Activated naive CD8-positive, alpha-beta T cell (primary cell): Measurements from ENCODE around the gene CFAP20.
"Not testable (repeated sequence)": the region's sequence is repeated elsewhere in the genome, so short reads cannot be mapped to it uniquely, and the experiment has no call there.

Experiments used
- H3K27ac Mint-ChIP-seq: one replicate; pipeline ENCODE4 v1.8.0; 2021; ENCODE audit warnings: mixed read lengths
- H3K27me3 Mint-ChIP-seq: one replicate; pipeline ENCODE4 v1.8.0; 2021; ENCODE audit warnings: mixed read lengths
- H3K36me3 Mint-ChIP-seq: one replicate; pipeline ENCODE4 v1.8.0; 2021; ENCODE audit warnings: mixed read lengths
- H3K4me1 Mint-ChIP-seq: one replicate; pipeline ENCODE4 v1.8.0; 2021; ENCODE audit warnings: low read depth, mixed read lengths
- H3K4me3 Mint-ChIP-seq: one replicate; pipeline ENCODE4 v1.8.0; 2021; ENCODE audit warnings: mild to moderate bottlenecking, mixed read lengths
- H3K9me3 Mint-ChIP-seq: one replicate; pipeline ENCODE4 v1.8.0; 2021; ENCODE audit warnings: low read depth, mixed read lengths

Gene CFAP20

DNA sequence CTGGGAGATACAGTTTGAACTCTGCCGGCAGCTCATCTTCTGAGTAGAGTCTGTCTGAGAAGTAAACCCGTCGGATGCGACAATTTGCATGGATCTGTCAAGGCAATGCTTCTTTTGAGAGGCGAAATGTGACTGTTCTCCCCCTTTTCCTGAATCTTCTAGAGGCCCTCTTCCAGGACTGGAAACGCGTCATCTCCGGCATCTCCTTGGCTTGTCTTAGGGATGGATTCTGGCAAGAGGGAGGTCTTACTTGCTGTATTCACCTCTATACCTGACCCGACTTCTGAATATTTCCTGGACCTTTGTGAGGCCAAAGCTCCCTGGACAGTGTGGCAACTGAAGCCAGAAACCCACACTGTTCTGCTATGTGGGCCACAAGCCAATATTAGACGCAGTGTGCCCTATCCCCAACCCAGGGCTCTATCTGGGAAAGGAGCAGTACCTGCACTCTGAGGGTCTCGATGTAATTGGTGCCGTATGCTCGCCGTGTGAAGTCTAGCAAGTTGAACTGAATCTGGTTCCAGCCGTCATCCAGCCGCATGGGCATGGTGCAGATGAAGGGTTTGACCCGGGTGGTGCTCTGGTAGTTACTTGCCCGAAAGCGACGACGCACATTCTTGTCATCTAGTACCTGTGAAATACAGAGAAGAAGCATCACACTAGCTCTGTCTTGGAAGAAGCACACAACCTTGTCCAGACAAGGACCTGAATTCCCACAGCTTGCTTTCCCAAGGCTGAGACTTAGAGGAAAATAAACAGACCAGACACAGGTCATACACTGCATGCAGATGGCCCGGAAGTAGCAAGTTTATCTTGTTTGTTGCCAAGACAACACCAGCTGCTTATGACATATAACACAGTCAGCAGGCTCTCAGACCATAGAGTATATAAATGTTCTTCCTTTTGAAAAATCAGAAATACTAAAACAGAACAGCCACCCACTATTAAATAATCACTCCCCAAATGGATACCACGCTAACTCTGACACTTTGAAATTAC, 14.1 kb downstream of the CFAP20 start:
- no peaks in the 10 kb centered on the region for H3K27me3 Mint-ChIP-seq
- H3K27ac Mint-ChIP-seq, result no peak overlapping the region
- H3K4me1 Mint-ChIP-seq, result peaks cover 11% of the 10 kb centered on the region
- H3K4me3 Mint-ChIP-seq, result no peak overlapping the region
- H3K9me3 Mint-ChIP-seq, result no peaks in the 10 kb centered on the region
- H3K36me3 Mint-ChIP-seq, result peaks cover 12% of the 10 kb centered on the region

DNA sequence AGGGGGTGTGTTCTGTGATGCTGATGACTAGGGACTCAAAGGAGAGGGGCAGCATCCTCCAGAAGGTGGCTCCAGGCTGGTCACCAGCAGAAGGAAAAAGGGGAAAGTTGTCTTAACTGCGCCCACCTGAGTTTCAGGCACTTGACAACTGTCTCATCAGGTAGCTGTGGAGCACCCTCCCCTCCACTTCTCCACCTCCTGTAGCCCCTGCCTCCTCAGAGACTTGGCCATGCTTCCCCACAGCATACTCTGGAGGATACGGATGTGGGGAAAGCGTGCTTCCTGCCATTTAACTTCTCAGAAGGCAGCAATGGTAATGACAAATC, 17.9 kb downstream of the CFAP20 start:
- no peaks in the 10 kb centered on the region for H3K4me1 Mint-ChIP-seq
- H3K36me3 Mint-ChIP-seq, result peaks cover 6% of the 10 kb centered on the region
- H3K4me3 Mint-ChIP-seq, result no peak overlapping the region
- H3K27me3 Mint-ChIP-seq, result no peaks in the 10 kb centered on the region
- H3K27ac Mint-ChIP-seq, result no peak overlapping the region
- H3K9me3 Mint-ChIP-seq, result no peaks in the 10 kb centered on the region

DNA sequence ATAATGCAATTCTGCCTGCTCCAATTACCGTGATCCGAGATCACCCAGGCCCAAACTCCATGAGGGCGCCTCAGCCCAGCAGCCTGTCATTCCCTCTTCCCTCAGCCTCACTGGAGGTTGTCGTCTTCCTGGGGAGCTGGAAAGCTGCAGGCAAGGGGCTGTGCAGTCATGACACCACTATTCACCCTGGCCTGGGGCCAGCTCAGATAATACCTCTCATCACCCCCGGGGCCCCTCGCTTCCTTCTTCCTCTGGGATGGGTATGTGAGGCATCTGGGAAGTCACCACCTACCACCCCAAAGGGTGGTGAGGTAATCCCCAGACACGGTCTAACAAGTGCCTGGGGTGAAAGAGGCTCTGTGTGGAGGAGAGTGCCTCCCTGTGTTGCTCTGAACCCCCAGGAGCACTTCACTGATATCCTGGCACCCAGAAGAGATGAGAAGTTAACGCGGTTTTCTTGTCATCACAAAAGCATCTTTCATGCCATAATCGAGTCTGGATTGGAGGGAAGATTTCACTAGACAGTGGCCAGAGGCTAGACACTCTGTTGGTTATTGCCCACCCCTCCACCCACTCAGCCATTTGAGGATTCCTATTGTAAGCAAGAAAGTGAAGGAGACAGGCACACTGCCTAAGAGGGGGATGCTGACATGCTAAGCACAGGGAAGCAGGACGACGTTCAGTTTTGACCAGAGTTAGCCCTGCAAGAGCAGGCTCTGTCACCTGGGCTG, 18.4 kb downstream of the CFAP20 start:
- Mint-ChIP-seq H3K36me3 (peaks cover 6% of the 10 kb centered on the region), H3K27ac (no peak overlapping the region), H3K9me3 (no peaks in the 10 kb centered on the region), H3K4me3 (no peak overlapping the region), H3K4me1 (no peaks in the 10 kb centered on the region), H3K27me3 (no peaks in the 10 kb centered on the region)

DNA sequence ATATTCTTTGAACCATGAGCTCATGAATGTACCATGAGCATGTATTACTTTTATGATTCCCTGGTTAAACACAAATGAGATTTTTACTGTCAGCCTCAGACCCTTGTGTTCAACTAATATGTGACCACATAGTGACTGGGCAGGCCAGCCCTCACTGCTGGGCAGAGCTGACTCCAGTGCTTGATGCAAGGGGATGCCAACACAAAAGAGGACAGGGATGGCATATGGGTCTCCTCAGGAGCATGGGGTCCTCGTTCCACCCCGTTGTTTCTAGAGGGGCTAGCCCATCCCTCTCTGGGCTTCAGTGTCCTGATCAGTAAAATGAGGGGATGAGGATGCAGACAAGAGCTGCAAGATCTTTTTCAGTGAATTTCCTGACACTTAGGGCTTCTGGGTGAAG, 19.3 kb downstream of the CFAP20 start:
- H3K27me3 Mint-ChIP-seq, result no peaks in the 10 kb centered on the region
- no peak overlapping the region for H3K4me3 Mint-ChIP-seq
- no peaks in the 10 kb centered on the region for H3K4me1 Mint-ChIP-seq
- H3K9me3 Mint-ChIP-seq, result no peaks in the 10 kb centered on the region
- H3K27ac Mint-ChIP-seq, result no peak overlapping the region
- H3K36me3 Mint-ChIP-seq, result peaks cover 6% of the 10 kb centered on the region

DNA sequence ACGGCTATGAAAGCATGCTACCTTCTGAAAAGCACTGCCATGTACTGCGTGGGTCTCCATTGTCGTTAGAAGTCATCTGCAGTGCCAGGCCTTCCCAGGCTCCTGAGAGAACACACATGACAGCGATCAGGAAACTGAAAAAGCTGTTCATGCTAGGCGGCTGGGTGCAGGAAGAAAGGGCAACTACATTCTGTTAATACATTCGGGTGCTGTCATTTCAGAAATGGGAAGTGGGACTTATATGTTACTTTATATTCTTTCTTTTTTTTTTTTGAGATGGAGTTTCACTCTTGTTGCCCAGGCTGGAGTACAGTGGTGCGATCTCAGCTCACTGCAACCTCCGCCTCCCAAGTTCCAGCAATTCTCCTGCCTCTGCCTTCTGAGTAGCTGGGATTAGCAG, 19.9 kb downstream of the CFAP20 start:
- Mint-ChIP-seq H3K9me3 (no peaks in the 10 kb centered on the region), H3K36me3 (peaks cover 6% of the 10 kb centered on the region), H3K27me3 (no peaks in the 10 kb centered on the region), H3K27ac (no peak overlapping the region), H3K4me3 (no peak overlapping the region), H3K4me1 (no peaks in the 10 kb centered on the region)

DNA sequence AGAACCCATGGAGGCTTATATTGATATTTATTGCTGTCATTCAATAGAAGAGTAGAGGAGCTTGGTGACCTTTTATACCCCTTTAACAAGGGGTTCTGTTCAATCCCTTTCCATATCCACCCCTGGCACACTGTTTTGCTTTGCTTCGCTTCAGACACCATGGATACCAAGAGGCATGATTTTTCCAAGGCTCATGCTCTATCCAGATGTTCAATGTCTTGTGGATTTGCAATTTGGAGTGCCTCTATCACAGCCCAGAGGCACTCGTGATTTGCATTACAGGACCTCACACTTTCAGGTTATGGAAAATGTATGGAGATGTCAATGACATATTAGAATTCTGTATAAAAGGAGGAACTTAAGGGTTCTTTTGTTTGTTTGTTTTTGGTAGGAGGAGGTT, 21.5 kb downstream of the CFAP20 start:
- Mint-ChIP-seq H3K36me3 (peaks cover 2% of the 10 kb centered on the region), H3K9me3 (no peaks in the 10 kb centered on the region), H3K27ac (no peak overlapping the region), H3K27me3 (no peaks in the 10 kb centered on the region), H3K4me3 (no peak overlapping the region), H3K4me1 (no peaks in the 10 kb centered on the region)

DNA sequence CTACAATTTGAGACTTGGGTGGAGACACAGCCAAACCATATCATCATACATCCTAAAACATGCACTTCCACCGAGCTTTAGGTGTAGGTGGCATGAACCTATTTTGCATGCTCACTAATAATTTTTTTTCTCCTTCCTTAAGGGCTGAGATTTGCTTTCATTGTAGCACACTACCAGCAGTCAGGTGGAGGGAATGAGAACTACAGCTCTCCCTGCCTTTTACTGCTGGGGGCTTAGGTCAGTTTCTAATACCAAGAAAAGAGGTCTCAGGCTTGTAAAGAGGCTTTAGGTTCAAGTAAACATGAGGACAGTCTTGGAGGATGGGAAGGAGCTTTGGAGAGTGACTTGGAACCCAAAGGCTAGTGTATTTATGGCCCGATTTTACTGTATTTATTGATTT, 22.0 kb downstream of the CFAP20 start:
- Mint-ChIP-seq H3K9me3 (no peaks in the 10 kb centered on the region), H3K4me3 (no peak overlapping the region), H3K4me1 (no peaks in the 10 kb centered on the region), H3K36me3 (peaks cover 2% of the 10 kb centered on the region), H3K27ac (no peak overlapping the region), H3K27me3 (no peaks in the 10 kb centered on the region)

DNA sequence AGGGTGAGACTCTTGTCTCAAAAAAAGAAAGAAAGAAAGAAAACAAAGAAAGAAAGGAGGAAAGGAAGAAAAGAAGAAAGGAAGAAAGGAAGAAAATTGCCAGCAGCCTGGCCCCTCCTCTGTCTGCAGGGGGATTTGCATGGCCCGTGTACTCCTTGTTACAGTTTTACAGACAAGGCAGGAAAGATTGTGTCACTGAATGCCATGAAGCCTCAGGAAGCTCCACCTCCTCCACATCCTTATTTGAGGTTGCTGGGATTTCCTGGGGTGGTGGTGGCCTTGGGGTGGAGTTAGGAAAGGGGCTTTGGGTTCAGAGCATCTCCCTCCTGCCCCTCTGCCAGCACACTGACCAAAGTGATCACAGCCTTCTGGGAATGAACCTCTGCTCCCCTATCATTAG, 23.6 kb downstream of the CFAP20 start:
- Mint-ChIP-seq H3K4me1 (peaks cover 3% of the 10 kb centered on the region), H3K4me3 (no peak overlapping the region), H3K36me3 (no peaks in the 10 kb centered on the region), H3K9me3 (no peaks in the 10 kb centered on the region), H3K27me3 (no peaks in the 10 kb centered on the region), H3K27ac (no peak overlapping the region)

DNA sequence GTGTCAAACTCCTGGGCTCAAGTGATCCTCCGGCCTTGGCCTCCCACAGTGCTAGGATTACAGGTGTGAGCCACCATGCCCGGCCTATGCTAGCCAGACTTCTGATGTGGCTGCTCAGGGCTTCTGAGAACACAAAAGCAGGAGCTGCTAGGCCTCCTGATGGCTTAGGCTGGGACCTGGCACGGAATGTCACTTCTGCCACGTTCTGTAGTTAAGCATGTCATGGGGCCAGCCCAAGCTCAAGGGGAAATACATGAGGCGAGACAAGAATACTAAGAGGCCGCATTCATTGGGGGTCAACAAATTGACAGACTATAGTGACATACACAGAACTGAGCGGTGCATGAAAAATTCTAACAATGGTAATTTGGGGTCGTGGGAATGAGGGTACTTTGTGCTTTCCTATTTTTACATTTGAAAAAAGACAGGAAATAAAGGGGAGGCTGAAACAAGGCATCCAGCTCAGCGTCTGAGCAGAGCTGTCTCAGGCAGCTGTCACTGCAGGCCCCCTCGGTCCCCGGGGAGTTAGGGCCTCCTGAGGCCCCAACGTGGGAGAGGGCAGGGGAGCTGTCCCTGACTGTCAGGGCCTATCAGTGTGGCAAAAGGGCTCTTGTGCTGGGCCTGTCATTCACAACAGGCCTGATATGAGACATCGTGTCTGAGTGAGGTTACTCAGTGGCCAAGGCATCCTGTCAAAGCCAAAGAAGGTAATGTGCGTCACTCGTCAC, 26.4 kb downstream of the CFAP20 start:
- Mint-ChIP-seq H3K36me3 (no peaks in the 10 kb centered on the region), H3K9me3 (no peaks in the 10 kb centered on the region), H3K4me1 (peaks cover 3% of the 10 kb centered on the region), H3K4me3 (no peak overlapping the region), H3K27ac (no peak overlapping the region), H3K27me3 (no peaks in the 10 kb centered on the region)

DNA sequence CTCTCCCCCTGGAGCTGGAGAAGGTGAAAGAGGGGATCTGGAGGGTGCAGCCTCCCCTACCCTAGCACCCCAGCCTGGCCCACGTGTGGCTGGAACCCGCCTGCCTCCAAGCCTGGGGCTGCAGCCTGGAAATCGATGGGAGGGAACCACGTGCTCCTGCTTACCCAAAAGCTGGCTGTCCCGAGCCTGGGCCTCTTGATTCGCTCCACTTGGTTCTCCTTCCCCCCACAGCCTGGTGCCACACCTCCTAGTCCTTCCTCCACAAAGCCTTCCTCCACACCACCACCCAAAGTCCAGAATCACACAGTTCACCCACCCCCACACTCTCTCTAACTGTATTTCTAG, 29.3 kb downstream of the CFAP20 start:
- no peaks in the 10 kb centered on the region for H3K9me3 Mint-ChIP-seq
- H3K27me3 Mint-ChIP-seq, result no peaks in the 10 kb centered on the region
- peaks cover 5% of the 10 kb centered on the region for H3K4me1 Mint-ChIP-seq
- no peak overlapping the region for H3K4me3 Mint-ChIP-seq
- no peak overlapping the region for H3K27ac Mint-ChIP-seq
- no peaks in the 10 kb centered on the region for H3K36me3 Mint-ChIP-seq

DNA sequence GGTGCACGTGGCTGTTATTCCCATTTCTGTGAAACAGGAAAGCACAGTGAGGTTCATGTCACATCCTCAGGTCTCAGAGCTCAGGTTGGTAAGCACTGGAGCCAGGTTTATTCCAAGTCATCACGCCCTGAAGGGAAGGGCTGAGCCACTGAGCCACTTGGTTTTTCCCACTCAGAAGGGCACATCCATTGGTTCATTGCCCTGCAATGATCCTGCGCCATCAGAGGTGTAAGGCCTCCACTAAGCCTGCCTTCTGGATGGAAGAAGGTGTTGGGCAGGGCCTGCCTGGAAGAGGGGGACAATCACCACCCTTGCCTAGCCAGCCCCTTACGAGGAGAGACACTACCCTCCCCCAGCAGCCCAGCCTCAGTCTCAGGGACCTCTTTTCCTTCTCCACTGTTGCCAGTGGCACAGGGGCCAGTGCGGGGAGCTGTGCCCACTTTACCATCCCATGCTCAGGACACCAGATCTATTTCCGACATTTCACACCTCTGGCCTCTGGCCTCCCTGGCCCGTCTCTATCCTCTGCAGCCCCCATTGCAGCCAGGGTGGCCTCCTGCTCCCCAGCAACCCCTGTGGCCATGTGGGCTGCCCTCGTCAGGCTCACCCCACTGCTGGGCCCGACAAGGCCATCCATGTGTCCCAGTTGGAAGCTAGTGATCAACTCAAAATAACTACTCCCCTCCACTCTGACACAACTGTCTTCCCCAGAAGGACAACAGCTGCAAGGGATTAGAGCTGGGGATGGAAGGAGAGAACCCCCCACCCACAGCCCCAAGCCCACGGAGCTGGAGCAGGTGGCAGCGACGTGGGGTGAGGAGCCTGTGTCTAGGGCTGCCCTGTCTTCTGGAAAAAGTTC, 29.9 kb downstream of the CFAP20 start:
- H3K4me1 Mint-ChIP-seq, result peaks cover 5% of the 10 kb centered on the region
- no peak overlapping the region for H3K27ac Mint-ChIP-seq
- no peaks in the 10 kb centered on the region for H3K9me3 Mint-ChIP-seq
- no peaks in the 10 kb centered on the region for H3K36me3 Mint-ChIP-seq
- H3K4me3 Mint-ChIP-seq, result no peak overlapping the region
- no peaks in the 10 kb centered on the region for H3K27me3 Mint-ChIP-seq

DNA sequence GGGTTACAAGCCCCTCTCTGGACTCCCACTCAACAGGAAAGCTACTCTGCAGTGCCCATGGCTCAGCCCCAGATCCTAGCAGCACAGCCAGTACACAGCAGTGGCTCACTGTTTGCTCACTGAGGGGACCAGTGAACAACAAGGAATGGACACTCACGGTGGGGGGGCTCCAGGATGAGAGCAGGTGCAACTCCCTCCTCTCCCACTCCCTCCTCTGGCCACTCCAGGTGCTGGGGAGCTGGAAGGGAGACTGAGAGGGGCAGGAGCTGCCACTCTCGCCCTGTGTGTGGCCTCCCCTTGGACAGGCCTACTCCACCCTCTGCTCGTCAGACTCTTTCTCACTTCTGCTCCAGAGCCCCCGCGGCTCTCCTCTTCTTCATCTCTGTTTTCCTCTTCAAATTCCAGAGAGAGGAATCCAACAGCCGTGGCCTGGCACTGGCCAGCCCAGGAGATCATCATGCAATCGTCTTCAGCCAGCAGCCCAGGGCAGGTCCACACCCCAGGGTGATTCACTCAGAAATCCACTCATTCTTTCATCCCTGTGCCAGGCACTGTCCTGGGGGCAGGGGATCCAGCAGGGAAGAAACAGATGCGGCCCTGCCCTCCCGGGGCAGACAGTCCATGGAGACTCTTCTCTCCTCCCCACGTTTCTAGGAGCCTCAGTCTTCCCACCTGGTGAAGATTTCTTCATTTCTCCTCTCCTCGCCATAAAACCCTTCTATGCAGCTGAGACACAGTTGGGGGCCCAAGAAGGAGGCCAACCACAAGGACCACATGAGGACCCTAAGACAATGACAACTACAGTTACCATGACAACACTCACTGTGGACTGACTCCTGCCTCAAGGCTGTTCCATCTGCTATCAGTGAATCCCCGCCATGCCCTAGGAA, 30.7 kb downstream of the CFAP20 start:
- H3K4me1 Mint-ChIP-seq, result peaks cover 5% of the 10 kb centered on the region
- no peak overlapping the region for H3K27ac Mint-ChIP-seq
- no peak overlapping the region for H3K4me3 Mint-ChIP-seq
- H3K27me3 Mint-ChIP-seq, result no peaks in the 10 kb centered on the region
- H3K36me3 Mint-ChIP-seq, result no peaks in the 10 kb centered on the region
- H3K9me3 Mint-ChIP-seq, result no peaks in the 10 kb centered on the region

DNA sequence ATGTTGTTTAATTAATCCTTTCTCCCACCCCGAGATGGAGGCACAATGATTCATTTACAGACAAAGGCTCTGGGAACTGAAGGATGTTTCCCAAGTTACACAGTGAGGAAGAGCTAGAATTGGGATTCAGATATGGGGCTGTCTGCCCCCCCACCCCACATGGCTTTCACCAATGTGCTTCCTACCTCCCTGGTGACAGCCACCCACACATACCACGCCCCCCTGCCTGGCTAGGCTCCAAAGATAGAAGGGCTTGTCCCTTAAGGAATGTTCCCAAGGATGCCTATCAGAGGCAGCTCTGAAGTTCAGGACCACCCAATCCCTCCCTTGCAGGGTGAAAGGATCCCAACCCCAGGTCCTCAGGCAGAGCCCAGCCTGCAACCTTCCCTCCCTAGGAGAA, 32.9 kb downstream of the CFAP20 start:
- no peaks in the 10 kb centered on the region for H3K36me3 Mint-ChIP-seq
- peaks cover 5% of the 10 kb centered on the region for H3K4me1 Mint-ChIP-seq
- no peak overlapping the region for H3K27ac Mint-ChIP-seq
- no peaks in the 10 kb centered on the region for H3K9me3 Mint-ChIP-seq
- H3K27me3 Mint-ChIP-seq, result no peaks in the 10 kb centered on the region
- H3K4me3 Mint-ChIP-seq, result no peak overlapping the region

DNA sequence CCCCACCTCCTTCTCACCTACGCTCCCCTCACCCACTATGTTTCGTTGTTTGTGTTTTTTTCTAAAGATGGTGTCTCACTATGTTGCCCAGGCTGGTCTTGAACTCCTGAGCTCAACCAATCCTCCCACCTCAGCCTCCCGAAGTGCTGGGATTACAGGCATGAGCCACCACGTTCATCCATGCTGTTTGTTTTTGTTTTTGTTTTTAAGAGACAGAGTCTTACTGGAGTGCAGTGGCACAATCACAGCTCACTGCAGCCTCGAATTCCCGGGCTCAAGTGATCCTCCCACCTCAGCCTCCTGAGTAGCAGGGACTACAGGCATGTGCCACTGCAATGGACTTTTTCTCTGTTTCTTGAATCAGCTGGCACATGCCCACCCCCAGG, 33.6 kb downstream of the CFAP20 start:
- not testable (repeated sequence) for H3K36me3 Mint-ChIP-seq, H3K4me3 Mint-ChIP-seq, H3K9me3 Mint-ChIP-seq, H3K27ac Mint-ChIP-seq, H3K27me3 Mint-ChIP-seq, H3K4me1 Mint-ChIP-seq
